Activated naive CD4-positive, alpha-beta T cell treated with anti-CD3 and anti-CD28 coated beads, Interleukin-2, amount 50 U/mL, for 72 hours (primary cell): ENCODE measurements around the gene PSD4. TPM values are rescaled to one million over a fixed set of nuclear protein-coding genes. Genes with fewer than 3 reads are reported as not detected.
"Not testable (repeated sequence)": the region's sequence is repeated elsewhere in the genome, so short reads cannot be mapped to it uniquely, and the experiment has no call there.

Experiments used
- ATAC-seq, 2 donors: fragments of 150-1000 bp; cut with Tn5 transposase; 2 replicates each; pipeline ENCODE4 v1.10.0; 2021; ENCODE audit warnings: mild to moderate bottlenecking in 2 of 2, moderate library complexity in 2 of 2
- DNase-seq, 2 donors: peaks; one replicate each; pipeline ENCODE4 v3.0.0; 2021 to 2022; ENCODE audit warnings: low spot score in 2 of 2
- H3K27ac Mint-ChIP-seq, 2 donors: one replicate each; pipeline ENCODE4 v1.8.0; 2022; ENCODE audit warnings: mild to moderate bottlenecking in 2 of 2, mixed read lengths in 2 of 2
- H3K36me3 Mint-ChIP-seq, 2 donors: one replicate each; pipeline ENCODE4 v1.8.0; 2022; ENCODE audit warnings: mixed read lengths in 2 of 2
- H3K9me3 Mint-ChIP-seq, 2 donors: one replicate each; pipeline ENCODE4 v1.8.0; 2022; ENCODE audit warnings: mixed read lengths in 2 of 2
- total RNA-seq, 2 donors: library from RNA; stranded (reverse); gene quantifications; one replicate each; pipeline ENCODE4 v1.2.3, GENCODE V29; 2022

The PSD4 gene
- total RNA-seq, 2 donors from 2014 or later: 137 to 305 TPM

- no peaks in the 10 kb centered on the region for H3K9me3 Mint-ChIP-seq
- peak overlapping the region; percentile 40 to 88 for H3K27ac Mint-ChIP-seq
- ATAC-seq (no peak), DNase-seq (no peak)
- H3K36me3 Mint-ChIP-seq: no peaks in the 10 kb centered on the region
Measured at GRCh38 chr2:113230531-113230930, 56.8 kb downstream of the PSD4 start.

GRCh38 chr2:113231064-113231463 is 57.3 kb downstream of the PSD4 start:
- DNase-seq (no peak), ATAC-seq (no peak)
- Mint-ChIP-seq H3K27ac (no peak overlapping the region), H3K9me3 (no peaks in the 10 kb centered on the region), H3K36me3 (no peaks in the 10 kb centered on the region)

- H3K9me3 Mint-ChIP-seq: no peaks in the 10 kb centered on the region
- H3K36me3 Mint-ChIP-seq: no peaks in the 10 kb centered on the region
- ATAC-seq: no peak
- DNase-seq: no peak
- H3K27ac Mint-ChIP-seq: no peak overlapping the region
Measured at GRCh38 chr2:113232123-113232522, 58.4 kb downstream of the PSD4 start.

- no peaks in the 10 kb centered on the region for H3K9me3 Mint-ChIP-seq
- DNase-seq (no peak), ATAC-seq (no peak)
- H3K27ac Mint-ChIP-seq: no peak overlapping the region
- H3K36me3 Mint-ChIP-seq: no peaks in the 10 kb centered on the region
Measured at GRCh38 chr2:113232740-113233139, 59.0 kb downstream of the PSD4 start.

- ATAC-seq: peak in 1 of 2 donors; percentile 52
- DNase-seq: no peak
- H3K9me3 Mint-ChIP-seq: no peaks in the 10 kb centered on the region
- no peak overlapping the region for H3K27ac Mint-ChIP-seq
- no peaks in the 10 kb centered on the region for H3K36me3 Mint-ChIP-seq
Measured at GRCh38 chr2:113233593-113234550, 60.1 kb downstream of the PSD4 start.

- H3K27ac Mint-ChIP-seq: peak overlapping the region in 1 of 2 donors; percentile 85
- peak; percentile 5 to 44 for ATAC-seq
Measured at GRCh38 chr2:113234721-113235346, 61.1 kb downstream of the PSD4 start.

GRCh38 chr2:113235347-113236226 is 61.8 kb downstream of the PSD4 start:
- ATAC-seq (peak; percentile 83 to 89), DNase-seq (peak in 1 of 2 donors; percentile 64)
- H3K9me3 Mint-ChIP-seq, H3K36me3 Mint-ChIP-seq: not testable (repeated sequence)
- peak overlapping the region; percentile 85 to 88 for H3K27ac Mint-ChIP-seq

More at GRCh38 chr2:113234721-113235346, 61.1 kb downstream of the PSD4 start:
- no peaks in the 10 kb centered on the region for H3K9me3 Mint-ChIP-seq
- no peaks in the 10 kb centered on the region for H3K36me3 Mint-ChIP-seq
- DNase-seq: no peak

GRCh38 chr2:113236367-113237159 is 62.8 kb downstream of the PSD4 start:
- H3K27ac Mint-ChIP-seq: no peak overlapping the region
- H3K9me3 Mint-ChIP-seq: no peaks in the 10 kb centered on the region
- DNase-seq (no peak), ATAC-seq (no peak)
- H3K36me3 Mint-ChIP-seq: no peaks in the 10 kb centered on the region

- DNase-seq: no peak
- ATAC-seq: no peak
- H3K27ac Mint-ChIP-seq: no peak overlapping the region
- no peaks in the 10 kb centered on the region for H3K36me3 Mint-ChIP-seq
- no peaks in the 10 kb centered on the region for H3K9me3 Mint-ChIP-seq
Measured at GRCh38 chr2:113237604-113238160, 63.9 kb downstream of the PSD4 start.

- H3K36me3 Mint-ChIP-seq: no peaks in the 10 kb centered on the region
- ATAC-seq: no peak
- no peak overlapping the region for H3K27ac Mint-ChIP-seq
- H3K9me3 Mint-ChIP-seq: no peaks in the 10 kb centered on the region
- DNase-seq: no peak
Measured at GRCh38 chr2:113238871-113239839, 65.4 kb downstream of the PSD4 start.

- Mint-ChIP-seq H3K27ac (peak overlapping the region in 1 of 2 donors; percentile 50), H3K9me3 (no peaks in the 10 kb centered on the region), H3K36me3 (no peaks in the 10 kb centered on the region)
- DNase-seq (no peak), ATAC-seq (peak; percentile 15 to 45)
Measured at GRCh38 chr2:113240150-113240914, 66.6 kb downstream of the PSD4 start.

- peak in 1 of 2 donors; percentile 75 for DNase-seq
- peak overlapping the region in 1 of 2 donors; percentile 50 for H3K27ac Mint-ChIP-seq
Measured at GRCh38 chr2:113240915-113241911, 67.4 kb downstream of the PSD4 start.

GRCh38 chr2:113242327-113242726 is 68.6 kb downstream of the PSD4 start:
- ATAC-seq: no peak
- Mint-ChIP-seq H3K36me3 (no peaks in the 10 kb centered on the region), H3K9me3 (no peaks in the 10 kb centered on the region), H3K27ac (peak overlapping the region in 1 of 2 donors; percentile 26)
- DNase-seq: no peak

More at GRCh38 chr2:113240915-113241911, 67.4 kb downstream of the PSD4 start:
- H3K36me3 Mint-ChIP-seq: no peaks in the 10 kb centered on the region
- H3K9me3 Mint-ChIP-seq: no peaks in the 10 kb centered on the region
- ATAC-seq: peak; percentile 94 to 98
